GM23338 (cell line): Measurements from ENCODE around the gene COL1A1. TPM values are rescaled to one million over a fixed set of nuclear protein-coding genes. Genes with fewer than 3 reads are reported as not detected.

Source experiments
- ATAC-seq: fragments of 200-7000 bp; cut with Tn5 transposase; 3 replicates; pipeline ENCODE4 v1.9.1; 2020
- DNase-seq: peaks from one replicate; pipeline ENCODE4 v3.0.0-alpha.2; 2015; ENCODE audit warnings: low spot score
- H2AFZ ChIP-seq: fragments of 200-600 bp; sonication (generic); 2 replicates; pipeline ENCODE4 v1.8.0; 2016; ENCODE audit warnings: antibody characterized with exemption, mild to moderate bottlenecking, moderate library complexity
- H3F3A ChIP-seq: fragments of 200-600 bp; sonication (generic); replicated peaks from 2 replicates; pipeline ENCODE4 v1.8.0; 2017; ENCODE audit warnings: antibody characterized with exemption, mixed run types, low read depth
- H3K27ac ChIP-seq: fragments of 200-600 bp; sonication (generic); 2 replicates; pipeline ENCODE4 v1.6.1; 2016; ENCODE audit warnings: low read depth
- H3K27me3 ChIP-seq: fragments of 200-600 bp; sonication (generic); 2 replicates; pipeline ENCODE4 v1.8.0; 2016; ENCODE audit warnings: mild to moderate bottlenecking, mixed run types, moderate library complexity; ENCODE audit not compliant: insufficient read depth
- H3K36me3 ChIP-seq: fragments of 200-600 bp; sonication (generic); 2 replicates; pipeline ENCODE4 v1.8.0; 2016; ENCODE audit warnings: mild to moderate bottlenecking; ENCODE audit not compliant: insufficient read depth
- H3K4me1 ChIP-seq: fragments of 200-600 bp; sonication (generic); 2 replicates; pipeline ENCODE4 v1.8.0; 2016; ENCODE audit warnings: mild to moderate bottlenecking, moderate library complexity; ENCODE audit not compliant: insufficient read depth
- H3K4me2 ChIP-seq: fragments of 200-600 bp; sonication (generic); 2 replicates; pipeline ENCODE4 v1.7.1; 2017; ENCODE audit warnings: mixed run types
- H3K4me3 ChIP-seq: fragments of 200-600 bp; sonication (generic); 2 replicates; pipeline ENCODE4 v1.6.1; 2016; ENCODE audit warnings: mixed run types
- H3K79me2 ChIP-seq: fragments of 200-600 bp; sonication (generic); replicated peaks from 2 replicates; pipeline ENCODE4 v1.8.0; 2017; ENCODE audit warnings: mild to moderate bottlenecking; ENCODE audit not compliant: insufficient read depth
- H3K9me2 ChIP-seq: fragments of 200-600 bp; sonication (generic); 2 replicates; pipeline ENCODE4 v1.8.0; 2017; ENCODE audit not compliant: insufficient read depth
- H4K20me1 ChIP-seq: fragments of 200-600 bp; sonication (generic); replicated peaks from 2 replicates; pipeline ENCODE4 v1.8.0; 2017; ENCODE audit warnings: mild to moderate bottlenecking; ENCODE audit not compliant: insufficient read depth
- H3K27ac Mint-ChIP-seq: 2 replicates; pipeline ENCODE4 v1.8.0; 2020; ENCODE audit warnings: inconsistent platforms, mild to moderate bottlenecking, moderate library complexity, mixed read lengths
- H3K27me3 Mint-ChIP-seq: 3 replicates; pipeline ENCODE4 v1.8.0; 2022; ENCODE audit warnings: low read depth, mild to moderate bottlenecking, moderate library complexity, mixed read lengths, inconsistent platforms; ENCODE audit not compliant: insufficient read depth, poor library complexity
- H3K36me3 Mint-ChIP-seq: 3 replicates; pipeline ENCODE4 v1.8.0; 2021; ENCODE audit warnings: low read depth, mild to moderate bottlenecking, inconsistent platforms, moderate library complexity, mixed read lengths
- H3K4me1 Mint-ChIP-seq: 3 replicates; pipeline ENCODE4 v1.8.0; 2020; ENCODE audit warnings: mild to moderate bottlenecking, inconsistent platforms, mixed read lengths
- H3K4me3 Mint-ChIP-seq: 3 replicates; pipeline ENCODE4 v1.8.0; 2021; ENCODE audit warnings: moderate library complexity, mild to moderate bottlenecking, inconsistent platforms, mixed read lengths
- H3K9me3 Mint-ChIP-seq: 3 replicates; pipeline ENCODE4 v1.8.0; 2020; ENCODE audit warnings: moderate library complexity, mild to moderate bottlenecking, inconsistent platforms, mixed read lengths
- CREB1 ChIP-seq: fragments of 250-450 bp; sonication (Bioruptor Pico); IDR thresholded peaks from 2 replicates; pipeline ENCODE4 v1.5.0; 2020; ENCODE audit warnings: low read depth, mild to moderate bottlenecking, moderate library complexity
- EZH2 ChIP-seq: fragments of 200-600 bp; sonication (generic); IDR thresholded peaks from one replicate; pipeline ENCODE4 v1.8.0; 2017; ENCODE audit warnings: antibody characterized with exemption, mild to moderate bottlenecking, low read depth; ENCODE audit not compliant: unreplicated experiment
- JUNB ChIP-seq: IDR thresholded peaks from one replicate; pipeline ENCODE4 v1.6.1; 2016; ENCODE audit warnings: antibody characterized with exemption; ENCODE audit not compliant: unreplicated experiment
- NANOG ChIP-seq: IDR thresholded peaks from 2 replicates; pipeline ENCODE4 v1.6.1; 2016; ENCODE audit warnings: antibody characterized with exemption, borderline replicate concordance
- POLR2AphosphoS5 ChIP-seq: IDR thresholded peaks from 2 replicates; pipeline ENCODE4 v1.6.1; 2016; ENCODE audit warnings: antibody characterized with exemption, low read depth
- STAT1 ChIP-seq: IDR thresholded peaks from one replicate; pipeline ENCODE4 v1.6.1; 2016; ENCODE audit warnings: antibody characterized with exemption; ENCODE audit not compliant: unreplicated experiment
- ZNF114 ChIP-seq: fragments of 250-450 bp; sonication (Bioruptor Pico); IDR thresholded peaks from 2 replicates; pipeline ENCODE4 v1.5.0; 2020; ENCODE audit warnings: mild to moderate bottlenecking, moderate library complexity
- ZNF331 ChIP-seq: fragments of 250-450 bp; sonication (Bioruptor Pico); IDR thresholded peaks from 2 replicates; pipeline ENCODE4 v1.5.0; 2020; ENCODE audit warnings: low read depth, mild to moderate bottlenecking, moderate library complexity
- polyA plus RNA-seq: library from polyadenylated mRNA; unstranded; fragments of >200 nt; fragmentation: Nextera tagmentation; extraction: Ambion mirVana; gene quantifications from 2 replicates; pipeline ENCODE4 v1.2.1, GENCODE V29; 2016
- total RNA-seq: library from RNA; depleted of rRNA; stranded (reverse); fragments of >200 nt; shearing (Covaris generic); gene quantifications from 2 replicates; pipeline ENCODE4 v1.2.3, GENCODE V29; 2014
- TF ChIP-seq, protein P1 (sequence below): fragments of 250-450 bp; sonication (Bioruptor Pico); IDR thresholded peaks from 2 replicates; pipeline ENCODE4 v1.5.0; 2020; ENCODE audit warnings: mild to moderate bottlenecking, moderate library complexity
- TF ChIP-seq, protein P2 (sequence below): IDR thresholded peaks from one replicate; pipeline ENCODE4 v1.6.1; 2018; ENCODE audit warnings: antibody characterized with exemption; ENCODE audit not compliant: unreplicated experiment
- TF ChIP-seq, protein P3 (sequence below), 2 experiments: fragments of 200-600 bp in 1 of 2; sonication (generic) in 1 of 2; conservative IDR thresholded peaks; 2 replicates each; pipeline versions ENCODE4 v1.5.1 to v1.6.1; 2016 to 2017; ENCODE audit warnings: antibody characterized with exemption in 2 of 2, low read depth in 2 of 2, mild to moderate bottlenecking in 2 of 2, moderate library complexity in 1 of 2
- TF ChIP-seq, protein P4 (sequence below): IDR thresholded peaks from 2 replicates; pipeline ENCODE4 v1.6.1; 2016; ENCODE audit warnings: antibody characterized with exemption

Gene COL1A1
- total and polyA plus RNA-seq, 2 experiments from 2014 or later: 21.2 to 34.3 TPM

DNA sequence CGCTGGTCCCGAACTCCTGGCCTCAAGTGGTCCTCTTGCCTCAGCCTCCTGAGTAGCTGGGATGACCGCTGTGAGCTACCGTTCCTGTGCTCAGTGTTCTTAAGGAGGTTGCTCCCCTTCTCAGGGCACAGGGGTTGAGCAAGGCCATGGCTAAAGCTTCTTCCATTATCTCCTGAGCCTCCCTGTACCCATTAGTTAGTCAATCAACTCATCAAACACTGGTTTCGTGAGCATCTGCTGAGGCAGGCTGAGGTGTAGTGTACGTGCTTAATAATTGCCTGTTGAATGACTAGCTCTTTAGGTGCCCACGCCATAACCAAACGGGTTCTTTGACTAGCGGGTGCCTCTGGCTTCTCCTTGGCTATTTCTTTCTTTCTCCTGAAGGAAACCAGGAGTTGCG is 24.0 kb downstream of the COL1A1 start:
- H3K9me2 ChIP-seq: no peaks in the 10 kb centered on the region
- H3K36me3 ChIP-seq: no peaks in the 10 kb centered on the region
- DNase-seq (no peak), ATAC-seq (no peak)
- H3K4me2 ChIP-seq: peak overlapping the region; percentile 81
- H3K4me1 Mint-ChIP-seq: peaks cover 29% of the 10 kb centered on the region
- H3K4me1 ChIP-seq: peaks cover 14% of the 10 kb centered on the region
- no peak overlapping the region for H3K4me3 Mint-ChIP-seq
- H3K9me3 Mint-ChIP-seq: no peaks in the 10 kb centered on the region
- H4K20me1 ChIP-seq: no peaks in the 10 kb centered on the region
- no peak overlapping the region for H3K27ac ChIP-seq
- H3K36me3 Mint-ChIP-seq: no peaks in the 10 kb centered on the region; the same call in 2 of the 3 replicates
- peaks cover 17% of the 10 kb centered on the region for H3K27me3 Mint-ChIP-seq
- no peak overlapping the region for H3K27ac Mint-ChIP-seq
- TF ChIP-seq ZNF114 (CRISPR knock-in tag): no peak
- TF ChIP-seq JUNB: no peak
- TF ChIP-seq, protein P1, sequence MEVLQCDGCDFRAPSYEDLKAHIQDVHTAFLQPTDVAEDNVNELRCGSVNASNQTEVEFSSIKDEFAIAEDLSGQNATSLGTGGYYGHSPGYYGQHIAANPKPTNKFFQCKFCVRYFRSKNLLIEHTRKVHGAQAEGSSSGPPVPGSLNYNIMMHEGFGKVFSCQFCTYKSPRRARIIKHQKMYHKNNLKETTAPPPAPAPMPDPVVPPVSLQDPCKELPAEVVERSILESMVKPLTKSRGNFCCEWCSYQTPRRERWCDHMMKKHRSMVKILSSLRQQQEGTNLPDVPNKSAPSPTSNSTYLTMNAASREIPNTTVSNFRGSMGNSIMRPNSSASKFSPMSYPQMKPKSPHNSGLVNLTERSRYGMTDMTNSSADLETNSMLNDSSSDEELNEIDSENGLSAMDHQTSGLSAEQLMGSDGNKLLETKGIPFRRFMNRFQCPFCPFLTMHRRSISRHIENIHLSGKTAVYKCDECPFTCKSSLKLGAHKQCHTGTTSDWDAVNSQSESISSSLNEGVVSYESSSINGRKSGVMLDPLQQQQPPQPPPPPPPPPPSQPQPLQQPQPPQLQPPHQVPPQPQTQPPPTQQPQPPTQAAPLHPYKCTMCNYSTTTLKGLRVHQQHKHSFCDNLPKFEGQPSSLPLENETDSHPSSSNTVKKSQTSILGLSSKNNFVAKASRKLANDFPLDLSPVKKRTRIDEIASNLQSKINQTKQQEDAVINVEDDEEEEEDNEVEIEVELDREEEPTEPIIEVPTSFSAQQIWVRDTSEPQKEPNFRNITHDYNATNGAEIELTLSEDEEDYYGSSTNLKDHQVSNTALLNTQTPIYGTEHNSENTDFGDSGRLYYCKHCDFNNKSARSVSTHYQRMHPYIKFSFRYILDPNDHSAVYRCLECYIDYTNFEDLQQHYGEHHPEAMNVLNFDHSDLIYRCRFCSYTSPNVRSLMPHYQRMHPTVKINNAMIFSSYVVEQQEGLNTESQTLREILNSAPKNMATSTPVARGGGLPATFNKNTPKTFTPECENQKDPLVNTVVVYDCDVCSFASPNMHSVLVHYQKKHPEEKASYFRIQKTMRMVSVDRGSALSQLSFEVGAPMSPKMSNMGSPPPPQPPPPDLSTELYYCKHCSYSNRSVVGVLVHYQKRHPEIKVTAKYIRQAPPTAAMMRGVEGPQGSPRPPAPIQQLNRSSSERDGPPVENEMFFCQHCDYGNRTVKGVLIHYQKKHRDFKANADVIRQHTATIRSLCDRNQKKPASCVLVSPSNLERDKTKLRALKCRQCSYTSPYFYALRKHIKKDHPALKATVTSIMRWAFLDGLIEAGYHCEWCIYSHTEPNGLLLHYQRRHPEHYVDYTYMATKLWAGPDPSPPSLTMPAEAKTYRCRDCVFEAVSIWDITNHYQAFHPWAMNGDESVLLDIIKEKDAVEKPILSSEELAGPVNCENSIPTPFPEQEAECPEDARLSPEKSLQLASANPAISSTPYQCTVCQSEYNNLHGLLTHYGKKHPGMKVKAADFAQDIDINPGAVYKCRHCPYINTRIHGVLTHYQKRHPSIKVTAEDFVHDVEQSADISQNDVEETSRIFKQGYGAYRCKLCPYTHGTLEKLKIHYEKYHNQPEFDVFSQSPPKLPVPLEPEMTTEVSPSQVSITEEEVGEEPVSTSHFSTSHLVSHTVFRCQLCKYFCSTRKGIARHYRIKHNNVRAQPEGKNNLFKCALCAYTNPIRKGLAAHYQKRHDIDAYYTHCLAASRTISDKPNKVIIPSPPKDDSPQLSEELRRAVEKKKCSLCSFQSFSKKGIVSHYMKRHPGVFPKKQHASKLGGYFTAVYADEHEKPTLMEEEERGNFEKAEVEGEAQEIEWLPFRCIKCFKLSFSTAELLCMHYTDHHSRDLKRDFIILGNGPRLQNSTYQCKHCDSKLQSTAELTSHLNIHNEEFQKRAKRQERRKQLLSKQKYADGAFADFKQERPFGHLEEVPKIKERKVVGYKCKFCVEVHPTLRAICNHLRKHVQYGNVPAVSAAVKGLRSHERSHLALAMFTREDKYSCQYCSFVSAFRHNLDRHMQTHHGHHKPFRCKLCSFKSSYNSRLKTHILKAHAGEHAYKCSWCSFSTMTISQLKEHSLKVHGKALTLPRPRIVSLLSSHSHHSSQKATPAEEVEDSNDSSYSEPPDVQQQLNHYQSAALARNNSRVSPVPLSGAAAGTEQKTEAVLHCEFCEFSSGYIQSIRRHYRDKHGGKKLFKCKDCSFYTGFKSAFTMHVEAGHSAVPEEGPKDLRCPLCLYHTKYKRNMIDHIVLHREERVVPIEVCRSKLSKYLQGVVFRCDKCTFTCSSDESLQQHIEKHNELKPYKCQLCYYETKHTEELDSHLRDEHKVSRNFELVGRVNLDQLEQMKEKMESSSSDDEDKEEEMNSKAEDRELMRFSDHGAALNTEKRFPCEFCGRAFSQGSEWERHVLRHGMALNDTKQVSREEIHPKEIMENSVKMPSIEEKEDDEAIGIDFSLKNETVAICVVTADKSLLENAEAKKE (CRISPR knock-in tag): no peak
- TF ChIP-seq EZH2: no peak
- no peak for TF ChIP-seq CREB1 (CRISPR knock-in tag)
- TF ChIP-seq ZNF331 (CRISPR knock-in tag): no peak
- no peak for TF ChIP-seq NANOG
- TF ChIP-seq, protein P2, sequence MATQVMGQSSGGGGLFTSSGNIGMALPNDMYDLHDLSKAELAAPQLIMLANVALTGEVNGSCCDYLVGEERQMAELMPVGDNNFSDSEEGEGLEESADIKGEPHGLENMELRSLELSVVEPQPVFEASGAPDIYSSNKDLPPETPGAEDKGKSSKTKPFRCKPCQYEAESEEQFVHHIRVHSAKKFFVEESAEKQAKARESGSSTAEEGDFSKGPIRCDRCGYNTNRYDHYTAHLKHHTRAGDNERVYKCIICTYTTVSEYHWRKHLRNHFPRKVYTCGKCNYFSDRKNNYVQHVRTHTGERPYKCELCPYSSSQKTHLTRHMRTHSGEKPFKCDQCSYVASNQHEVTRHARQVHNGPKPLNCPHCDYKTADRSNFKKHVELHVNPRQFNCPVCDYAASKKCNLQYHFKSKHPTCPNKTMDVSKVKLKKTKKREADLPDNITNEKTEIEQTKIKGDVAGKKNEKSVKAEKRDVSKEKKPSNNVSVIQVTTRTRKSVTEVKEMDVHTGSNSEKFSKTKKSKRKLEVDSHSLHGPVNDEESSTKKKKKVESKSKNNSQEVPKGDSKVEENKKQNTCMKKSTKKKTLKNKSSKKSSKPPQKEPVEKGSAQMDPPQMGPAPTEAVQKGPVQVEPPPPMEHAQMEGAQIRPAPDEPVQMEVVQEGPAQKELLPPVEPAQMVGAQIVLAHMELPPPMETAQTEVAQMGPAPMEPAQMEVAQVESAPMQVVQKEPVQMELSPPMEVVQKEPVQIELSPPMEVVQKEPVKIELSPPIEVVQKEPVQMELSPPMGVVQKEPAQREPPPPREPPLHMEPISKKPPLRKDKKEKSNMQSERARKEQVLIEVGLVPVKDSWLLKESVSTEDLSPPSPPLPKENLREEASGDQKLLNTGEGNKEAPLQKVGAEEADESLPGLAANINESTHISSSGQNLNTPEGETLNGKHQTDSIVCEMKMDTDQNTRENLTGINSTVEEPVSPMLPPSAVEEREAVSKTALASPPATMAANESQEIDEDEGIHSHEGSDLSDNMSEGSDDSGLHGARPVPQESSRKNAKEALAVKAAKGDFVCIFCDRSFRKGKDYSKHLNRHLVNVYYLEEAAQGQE: no peak
- TF ChIP-seq, protein P3, sequence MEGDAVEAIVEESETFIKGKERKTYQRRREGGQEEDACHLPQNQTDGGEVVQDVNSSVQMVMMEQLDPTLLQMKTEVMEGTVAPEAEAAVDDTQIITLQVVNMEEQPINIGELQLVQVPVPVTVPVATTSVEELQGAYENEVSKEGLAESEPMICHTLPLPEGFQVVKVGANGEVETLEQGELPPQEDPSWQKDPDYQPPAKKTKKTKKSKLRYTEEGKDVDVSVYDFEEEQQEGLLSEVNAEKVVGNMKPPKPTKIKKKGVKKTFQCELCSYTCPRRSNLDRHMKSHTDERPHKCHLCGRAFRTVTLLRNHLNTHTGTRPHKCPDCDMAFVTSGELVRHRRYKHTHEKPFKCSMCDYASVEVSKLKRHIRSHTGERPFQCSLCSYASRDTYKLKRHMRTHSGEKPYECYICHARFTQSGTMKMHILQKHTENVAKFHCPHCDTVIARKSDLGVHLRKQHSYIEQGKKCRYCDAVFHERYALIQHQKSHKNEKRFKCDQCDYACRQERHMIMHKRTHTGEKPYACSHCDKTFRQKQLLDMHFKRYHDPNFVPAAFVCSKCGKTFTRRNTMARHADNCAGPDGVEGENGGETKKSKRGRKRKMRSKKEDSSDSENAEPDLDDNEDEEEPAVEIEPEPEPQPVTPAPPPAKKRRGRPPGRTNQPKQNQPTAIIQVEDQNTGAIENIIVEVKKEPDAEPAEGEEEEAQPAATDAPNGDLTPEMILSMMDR (conservative IDR thresholded peaks at IDR 0.05; ENCODE audit: low read depth in 2 of 2): no peak
- no peak for TF ChIP-seq STAT1
- no peak for TF ChIP-seq POLR2AphosphoS5
- TF ChIP-seq, protein P4, sequence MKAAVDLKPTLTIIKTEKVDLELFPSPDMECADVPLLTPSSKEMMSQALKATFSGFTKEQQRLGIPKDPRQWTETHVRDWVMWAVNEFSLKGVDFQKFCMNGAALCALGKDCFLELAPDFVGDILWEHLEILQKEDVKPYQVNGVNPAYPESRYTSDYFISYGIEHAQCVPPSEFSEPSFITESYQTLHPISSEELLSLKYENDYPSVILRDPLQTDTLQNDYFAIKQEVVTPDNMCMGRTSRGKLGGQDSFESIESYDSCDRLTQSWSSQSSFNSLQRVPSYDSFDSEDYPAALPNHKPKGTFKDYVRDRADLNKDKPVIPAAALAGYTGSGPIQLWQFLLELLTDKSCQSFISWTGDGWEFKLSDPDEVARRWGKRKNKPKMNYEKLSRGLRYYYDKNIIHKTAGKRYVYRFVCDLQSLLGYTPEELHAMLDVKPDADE: no peak
- H3K27me3 ChIP-seq: no peaks in the 10 kb centered on the region
- 0 out of 2 replicates have a peak, but pooled peaks cover 8% of the 10 kb centered on the region for H3F3A ChIP-seq
- H3K79me2 ChIP-seq: no peaks in the 10 kb centered on the region
- peak overlapping the region; percentile 49; the same call in 1 of the 2 replicates for H3K4me3 ChIP-seq
- H2AFZ ChIP-seq: peak overlapping the region; percentile 99
